GM12878 (cell line): Measurements from ENCODE around the gene NAALADL2. TPM values are rescaled to one million over a fixed set of nuclear protein-coding genes. Genes with fewer than 3 reads are reported as not detected.

Experiments used
- BCL11A ChIP-seq: IDR thresholded peaks from 2 replicates; pipeline ENCODE4 v1.6.1; 2011; ENCODE audit warnings: low read depth, low read length
- CEBPZ ChIP-seq: fragments of 150-350 bp; IDR thresholded peaks from 2 replicates; pipeline ENCODE4 v1.6.1; 2016; ENCODE audit warnings: low read depth, low read length
- GABPA ChIP-seq: IDR thresholded peaks from 2 replicates; pipeline ENCODE4 v1.6.1; 2014; ENCODE audit warnings: antibody characterized with exemption, low read depth, mild to moderate bottlenecking, inconsistent platforms
- POLR2AphosphoS5 ChIP-seq: IDR thresholded peaks from 2 replicates; pipeline ENCODE4 v1.6.1; 2011; ENCODE audit warnings: mild to moderate bottlenecking, low read length, inconsistent platforms
- SMAD5 ChIP-seq: IDR thresholded peaks from 2 replicates; pipeline ENCODE4 v1.6.1; 2016; ENCODE audit warnings: antibody characterized with exemption, low read depth
- TAF1 ChIP-seq: IDR thresholded peaks from 2 replicates; pipeline ENCODE4 v1.6.1; 2011; ENCODE audit warnings: mild to moderate bottlenecking, low read depth, low read length, borderline replicate concordance
- ZBTB40 ChIP-seq: fragments of 450-650 bp; IDR thresholded peaks from 2 replicates; pipeline ENCODE4 v1.6.1; 2016; ENCODE audit warnings: mild to moderate bottlenecking, moderate library complexity, borderline replicate concordance
- polyA plus RNA-seq, 11 experiments: library from polyadenylated mRNA; depleted of rRNA in 4 of 11; unstranded in 6 of 11; stranded (reverse) in 5 of 11; fragments of >200 nt; fragmentation: Nextera tagmentation in 4 of 11; fragmentation: Illumina TruSeq in 1 of 11; extraction: Ambion mirVana in 4 of 11; extraction: Trizol in 1 of 11; gene quantifications; 1 replicate in 1 of 11; 2 replicates in 10 of 11; pipeline versions ENCODE4 v1.2.1 to v1.2.3, GENCODE V29; 2011 to 2016; ENCODE audit warnings: inconsistent platforms in 2 of 11, missing spikeins in 2 of 11, low read depth in 1 of 11
- total RNA-seq, 4 experiments: library from RNA; depleted of rRNA in 3 of 4; stranded (reverse); fragments of >200 nt in 3 of 4; fragmentation: Illumina TruSeq in 1 of 4; extraction: Trizol in 1 of 4; gene quantifications; 2 replicates each; pipeline versions ENCODE4 v1.2.1 to v1.2.3, GENCODE V29; 2013 to 2021
- TF ChIP-seq, protein P1 (sequence below), 3 experiments: IDR thresholded peaks in 2 of 3; conservative IDR thresholded peaks in 1 of 3; 2 replicates each; pipeline ENCODE4 v1.5.1; 2011; ENCODE audit warnings: low read depth in 3 of 3, low read length in 3 of 3, mild to moderate bottlenecking in 3 of 3, control low read depth in 2 of 3, moderate library complexity in 2 of 3, inconsistent platforms in 1 of 3, mixed read lengths in 1 of 3; ENCODE audit not compliant: control insufficient read depth in 2 of 3, insufficient read depth in 1 of 3; ENCODE audit errors: extremely low read depth in 1 of 3

NAALADL2 gene
- total and polyA plus RNA-seq, 10 of the 15 experiments (the other 5 are each of a cell fraction or from before 2014, with no cell fraction given): 0.06 to 10.8 (median 0.46) TPM

DNA sequence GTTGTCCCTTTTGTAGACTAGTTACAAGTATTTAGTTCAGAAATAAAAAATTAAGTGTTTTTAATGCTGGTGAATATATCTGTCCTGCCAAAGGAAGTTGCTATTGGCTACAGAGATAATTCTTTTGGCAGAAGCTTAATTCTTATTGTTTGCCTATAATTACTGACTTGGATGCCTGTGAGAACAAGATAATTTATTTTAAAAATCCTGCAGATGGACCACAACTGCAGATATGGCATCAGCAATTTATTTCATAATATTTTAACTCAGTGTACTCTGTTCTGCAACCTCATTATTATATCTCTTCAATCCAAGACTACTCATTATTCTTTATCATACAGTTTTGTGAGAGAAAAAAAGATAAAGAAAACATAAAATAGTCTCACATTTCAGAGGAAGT is 789.8 kb downstream of the NAALADL2 start (continued):
- no peak for TF ChIP-seq ZBTB40
- TF ChIP-seq GABPA: no peak
- TF ChIP-seq, protein P1, sequence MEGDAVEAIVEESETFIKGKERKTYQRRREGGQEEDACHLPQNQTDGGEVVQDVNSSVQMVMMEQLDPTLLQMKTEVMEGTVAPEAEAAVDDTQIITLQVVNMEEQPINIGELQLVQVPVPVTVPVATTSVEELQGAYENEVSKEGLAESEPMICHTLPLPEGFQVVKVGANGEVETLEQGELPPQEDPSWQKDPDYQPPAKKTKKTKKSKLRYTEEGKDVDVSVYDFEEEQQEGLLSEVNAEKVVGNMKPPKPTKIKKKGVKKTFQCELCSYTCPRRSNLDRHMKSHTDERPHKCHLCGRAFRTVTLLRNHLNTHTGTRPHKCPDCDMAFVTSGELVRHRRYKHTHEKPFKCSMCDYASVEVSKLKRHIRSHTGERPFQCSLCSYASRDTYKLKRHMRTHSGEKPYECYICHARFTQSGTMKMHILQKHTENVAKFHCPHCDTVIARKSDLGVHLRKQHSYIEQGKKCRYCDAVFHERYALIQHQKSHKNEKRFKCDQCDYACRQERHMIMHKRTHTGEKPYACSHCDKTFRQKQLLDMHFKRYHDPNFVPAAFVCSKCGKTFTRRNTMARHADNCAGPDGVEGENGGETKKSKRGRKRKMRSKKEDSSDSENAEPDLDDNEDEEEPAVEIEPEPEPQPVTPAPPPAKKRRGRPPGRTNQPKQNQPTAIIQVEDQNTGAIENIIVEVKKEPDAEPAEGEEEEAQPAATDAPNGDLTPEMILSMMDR (IDR thresholded peaks at IDR 0.05 in 2 of 3, conservative IDR thresholded peaks at IDR 0.05 in 1 of 3; ENCODE audit: control insufficient read depth in 2 of 3, extremely low read depth in 1 of 3, insufficient read depth in 1 of 3, low read depth in 3 of 3, low read length in 3 of 3): no peak
- TF ChIP-seq SMAD5: no peak
- no peak for TF ChIP-seq CEBPZ
- TF ChIP-seq POLR2AphosphoS5: no peak
- TF ChIP-seq BCL11A: no peak
- no peak for TF ChIP-seq TAF1
- TF ChIP-seq, all 136 proteins: peak for 0
